ENCODE data around the gene UBA1.

DNA sequence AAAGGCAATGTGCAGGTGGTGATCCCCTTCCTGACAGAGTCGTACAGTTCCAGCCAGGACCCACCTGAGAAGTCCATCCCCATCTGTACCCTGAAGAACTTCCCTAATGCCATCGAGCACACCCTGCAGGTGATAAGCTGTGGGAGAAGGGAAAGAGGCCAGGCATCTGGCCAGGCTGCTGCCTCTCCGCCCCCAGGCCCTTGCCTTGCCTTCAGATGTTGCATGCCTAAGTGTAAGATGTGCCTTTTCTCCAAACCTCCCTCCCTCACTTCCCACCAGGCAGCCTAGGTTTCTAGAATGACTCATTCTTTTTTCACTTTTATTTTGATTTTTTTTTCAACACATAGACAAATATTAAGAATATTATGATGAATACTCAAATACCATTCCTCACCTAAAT lies 12.7 kb downstream of the UBA1 start:
- no peak for TF ChIP-seq CTCF (IDR thresholded peaks at IDR 0.05 in 8 of 11, conservative IDR thresholded peaks at IDR 0.05 in 3 of 11)
- no peak for TF ChIP-seq POLR2A (IDR thresholded peaks at IDR 0.05)

All from spleen (tissue), 7 donors.